Measurements from ENCODE around the gene NYNRIN.

GRCh38 chr14:24398653-24399446 is at the start of gene NYNRIN:
- TF ChIP-seq, protein P1, sequence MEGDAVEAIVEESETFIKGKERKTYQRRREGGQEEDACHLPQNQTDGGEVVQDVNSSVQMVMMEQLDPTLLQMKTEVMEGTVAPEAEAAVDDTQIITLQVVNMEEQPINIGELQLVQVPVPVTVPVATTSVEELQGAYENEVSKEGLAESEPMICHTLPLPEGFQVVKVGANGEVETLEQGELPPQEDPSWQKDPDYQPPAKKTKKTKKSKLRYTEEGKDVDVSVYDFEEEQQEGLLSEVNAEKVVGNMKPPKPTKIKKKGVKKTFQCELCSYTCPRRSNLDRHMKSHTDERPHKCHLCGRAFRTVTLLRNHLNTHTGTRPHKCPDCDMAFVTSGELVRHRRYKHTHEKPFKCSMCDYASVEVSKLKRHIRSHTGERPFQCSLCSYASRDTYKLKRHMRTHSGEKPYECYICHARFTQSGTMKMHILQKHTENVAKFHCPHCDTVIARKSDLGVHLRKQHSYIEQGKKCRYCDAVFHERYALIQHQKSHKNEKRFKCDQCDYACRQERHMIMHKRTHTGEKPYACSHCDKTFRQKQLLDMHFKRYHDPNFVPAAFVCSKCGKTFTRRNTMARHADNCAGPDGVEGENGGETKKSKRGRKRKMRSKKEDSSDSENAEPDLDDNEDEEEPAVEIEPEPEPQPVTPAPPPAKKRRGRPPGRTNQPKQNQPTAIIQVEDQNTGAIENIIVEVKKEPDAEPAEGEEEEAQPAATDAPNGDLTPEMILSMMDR (conservative IDR thresholded peaks at IDR 0.05 in 1 of 2, IDR thresholded peaks at IDR 0.05 in 1 of 2; ENCODE audit: extremely low read depth in 1 of 2, insufficient read depth in 1 of 2, low read depth in 1 of 2, low read length in 2 of 2): no peak
- no peak for TF ChIP-seq EZH2 (IDR thresholded peaks at IDR 0.05; ENCODE audit: borderline replicate concordance, low read length)
